ENCODE results near the gene LRRFIP1.

Gene LRRFIP1

GRCh38 chr2:237708491-237708890 is 81.1 kb downstream of the LRRFIP1 start:
- TF ChIP-seq, protein P1, sequence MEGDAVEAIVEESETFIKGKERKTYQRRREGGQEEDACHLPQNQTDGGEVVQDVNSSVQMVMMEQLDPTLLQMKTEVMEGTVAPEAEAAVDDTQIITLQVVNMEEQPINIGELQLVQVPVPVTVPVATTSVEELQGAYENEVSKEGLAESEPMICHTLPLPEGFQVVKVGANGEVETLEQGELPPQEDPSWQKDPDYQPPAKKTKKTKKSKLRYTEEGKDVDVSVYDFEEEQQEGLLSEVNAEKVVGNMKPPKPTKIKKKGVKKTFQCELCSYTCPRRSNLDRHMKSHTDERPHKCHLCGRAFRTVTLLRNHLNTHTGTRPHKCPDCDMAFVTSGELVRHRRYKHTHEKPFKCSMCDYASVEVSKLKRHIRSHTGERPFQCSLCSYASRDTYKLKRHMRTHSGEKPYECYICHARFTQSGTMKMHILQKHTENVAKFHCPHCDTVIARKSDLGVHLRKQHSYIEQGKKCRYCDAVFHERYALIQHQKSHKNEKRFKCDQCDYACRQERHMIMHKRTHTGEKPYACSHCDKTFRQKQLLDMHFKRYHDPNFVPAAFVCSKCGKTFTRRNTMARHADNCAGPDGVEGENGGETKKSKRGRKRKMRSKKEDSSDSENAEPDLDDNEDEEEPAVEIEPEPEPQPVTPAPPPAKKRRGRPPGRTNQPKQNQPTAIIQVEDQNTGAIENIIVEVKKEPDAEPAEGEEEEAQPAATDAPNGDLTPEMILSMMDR (IDR thresholded peaks at IDR 0.05; ENCODE audit: low read length, missing control alignments): no peak
- no peak overlapping the region for H3K4me3 ChIP-seq (replicated peaks; ENCODE audit: low read depth, low read length)
- no peak for DNase-seq (ENCODE audit: low read depth)

GRCh38 chr2:237708961-237709360 is 81.6 kb downstream of the LRRFIP1 start:
- no peak for DNase-seq (ENCODE audit: low read depth)
- TF ChIP-seq, protein P1 (IDR thresholded peaks at IDR 0.05; ENCODE audit: low read length, missing control alignments): no peak
- no peak overlapping the region for H3K4me3 ChIP-seq (replicated peaks; ENCODE audit: low read depth, low read length)

DNA sequence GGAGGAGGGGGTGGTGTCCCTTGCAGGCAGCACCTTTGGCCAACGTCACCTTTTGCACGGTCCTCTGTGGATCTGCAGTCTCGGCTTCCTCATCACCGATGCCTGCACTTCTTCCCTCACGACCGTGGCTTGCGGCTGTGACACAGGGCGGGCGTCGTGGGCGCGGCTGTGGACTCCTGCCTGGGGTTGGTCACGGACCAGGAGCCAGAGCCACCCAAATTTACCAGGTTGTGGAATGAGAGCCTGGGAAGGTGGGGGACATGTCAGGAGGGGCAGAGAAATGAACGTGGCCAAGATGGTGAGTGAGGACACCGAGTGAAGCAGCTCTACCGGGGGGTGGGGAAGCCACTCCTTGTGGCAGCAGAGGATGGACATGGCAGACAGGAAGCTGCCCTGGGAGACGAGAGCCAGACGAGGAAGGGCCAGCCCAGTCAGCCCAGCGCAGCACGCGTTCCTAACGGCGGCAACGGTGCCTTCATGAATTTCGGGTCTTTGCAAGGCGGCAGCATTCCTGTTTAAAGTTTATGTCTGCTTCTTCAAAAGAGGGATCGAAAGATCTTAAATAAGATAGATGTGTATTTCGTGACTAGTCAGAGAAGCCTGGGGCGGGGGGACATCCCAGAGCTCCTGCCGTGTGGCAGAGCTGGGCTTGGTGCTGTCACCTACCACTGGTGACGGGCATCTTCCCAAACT is 84.2 kb downstream of the LRRFIP1 start:
- TF ChIP-seq, protein P1 (IDR thresholded peaks at IDR 0.05; ENCODE audit: low read length, missing control alignments): no peak
- DNase-seq (ENCODE audit: low read depth): no peak
- no peak overlapping the region for H3K4me3 ChIP-seq (replicated peaks; ENCODE audit: low read depth, low read length)

DNA sequence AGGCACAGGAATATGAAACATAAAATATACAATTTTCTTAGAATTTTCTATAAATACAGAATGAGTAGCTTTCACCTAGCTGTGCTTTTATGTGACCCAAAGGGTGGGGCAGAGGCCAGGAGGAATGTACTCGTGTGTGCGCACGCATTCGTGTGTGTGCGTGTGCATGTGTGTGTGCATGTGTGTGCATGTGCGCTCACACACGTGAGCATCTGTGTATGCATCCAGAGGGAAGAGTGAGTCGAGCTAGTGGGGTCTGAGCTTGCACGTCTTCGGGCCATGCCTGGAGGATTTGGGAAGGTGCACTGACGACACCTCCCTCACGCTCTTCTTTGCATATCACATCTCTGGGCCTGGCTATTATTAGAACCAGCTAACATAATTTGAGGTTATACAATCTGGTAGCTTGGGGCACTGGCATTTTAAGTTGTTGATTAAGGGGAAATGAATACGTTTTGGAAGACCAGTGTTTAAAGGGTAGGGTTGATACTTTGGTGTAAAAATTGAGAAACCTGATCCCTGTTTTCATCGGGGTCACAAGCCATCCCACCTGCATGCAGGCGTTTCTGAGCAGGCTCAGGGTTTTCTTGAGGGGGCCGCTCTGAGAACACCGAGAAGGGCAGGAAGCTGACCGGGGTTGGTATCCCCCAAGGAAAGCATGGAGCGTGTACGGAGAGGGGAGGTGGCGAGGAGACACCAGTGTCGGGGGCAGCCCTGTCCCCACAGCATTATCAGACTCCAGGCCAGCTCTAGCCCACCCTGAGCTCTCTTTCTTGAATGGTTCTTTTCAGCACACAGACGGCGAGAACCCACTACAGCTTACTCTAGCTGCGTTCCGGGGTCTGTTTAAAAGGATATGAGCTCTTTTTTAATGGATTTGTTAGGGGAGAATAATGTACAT is 85.3 kb downstream of the LRRFIP1 start:
- TF ChIP-seq, protein P1 (IDR thresholded peaks at IDR 0.05; ENCODE audit: low read length, missing control alignments): no peak
- no peak overlapping the region for H3K4me3 ChIP-seq (replicated peaks; ENCODE audit: low read depth, low read length)
- no peak for DNase-seq (ENCODE audit: low read depth)

- TF ChIP-seq, protein P1 (IDR thresholded peaks at IDR 0.05; ENCODE audit: low read length, missing control alignments): no peak
- H3K4me3 ChIP-seq (replicated peaks; ENCODE audit: low read depth, low read length): no peak overlapping the region
- peak; percentile 46 for DNase-seq (ENCODE audit: low read depth)
Measured at GRCh38 chr2:237714690-237715458, 87.5 kb downstream of the LRRFIP1 start.

- no peak overlapping the region for H3K4me3 ChIP-seq (replicated peaks; ENCODE audit: low read depth, low read length)
- TF ChIP-seq, protein P1 (IDR thresholded peaks at IDR 0.05; ENCODE audit: low read length, missing control alignments): no peak
- no peak for DNase-seq (ENCODE audit: low read depth)
Measured at GRCh38 chr2:237715459-237715947, 88.1 kb downstream of the LRRFIP1 start.
